HG03039 (cell line): Measurements from ENCODE around the gene IRF2.
A peak's percentile ranks its signal among the peaks of the same experiment; 100 is the strongest.

ENCODE experiments used
- ATAC-seq: cut with Tn5 transposase; IDR thresholded peaks from one replicate; pipeline ENCODE4 v1.9.1; 2021; ENCODE audit warnings: mild to moderate bottlenecking, moderate library complexity; ENCODE audit not compliant: unreplicated experiment

Gene IRF2

GRCh38 chr4:184474263-184475095 is at the start of gene IRF2:
TSS of gene IRF2 (minus strand) at chr4:184474550. CDS start at chr4:184429064, 45,486 bp downstream.
- peak; percentile 60 for ATAC-seq

- no peak for ATAC-seq
These were observed 41.3 kb upstream of the IRF2 start for GRCh38 chr4:184515606-184516005.

GRCh38 chr4:184514121-184514988 is 40.0 kb upstream of the IRF2 start:
- peak; percentile 92 for ATAC-seq

- peak; percentile 7 for ATAC-seq
These were observed 39.4 kb upstream of the IRF2 start for GRCh38 chr4:184513802-184514120.

- ATAC-seq, result no peak
These were observed 36.8 kb upstream of the IRF2 start for GRCh38 chr4:184511156-184511555.

- no peak for ATAC-seq
These were observed 36.1 kb upstream of the IRF2 start for GRCh38 chr4:184510401-184510800.

DNA sequence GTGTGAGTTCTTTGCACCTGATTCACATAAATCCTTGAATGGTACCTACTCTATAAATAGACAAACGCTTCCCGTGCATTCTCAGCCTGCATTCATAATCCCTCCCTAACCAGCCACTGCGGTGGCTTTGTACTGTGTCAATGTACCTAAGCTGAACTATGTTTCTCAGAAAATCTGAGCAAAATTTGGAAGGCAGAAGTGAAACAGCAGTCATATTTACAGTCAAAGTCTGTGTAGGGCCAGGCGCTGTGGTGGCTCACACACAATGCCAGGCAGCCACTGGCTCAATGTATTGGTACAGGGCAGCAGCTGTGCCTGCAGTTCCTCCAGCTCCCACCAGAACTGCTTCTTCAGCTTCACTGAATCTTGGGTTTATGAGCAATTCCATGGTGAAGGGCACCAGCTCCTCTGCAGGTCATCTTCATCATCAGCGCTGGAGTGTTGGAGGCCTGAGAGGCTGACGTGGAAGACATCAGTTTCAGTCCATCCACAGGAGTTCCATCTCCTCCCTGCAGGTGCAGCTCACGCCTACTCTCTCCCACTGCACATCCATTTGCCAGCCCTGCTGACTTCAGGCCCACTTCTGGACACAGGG is 32.3 kb upstream of the IRF2 start:
- ATAC-seq, result peak; percentile 90

GRCh38 chr4:184504385-184504784 is 30.0 kb upstream of the IRF2 start:
- ATAC-seq, result no peak

- no peak for ATAC-seq
These were observed 29.5 kb upstream of the IRF2 start for GRCh38 chr4:184503869-184504300.

GRCh38 chr4:184500748-184501589 is 26.6 kb upstream of the IRF2 start:
- ATAC-seq, result no peak

- no peak for ATAC-seq
These were observed 25.6 kb upstream of the IRF2 start for GRCh38 chr4:184499996-184500395.

GRCh38 chr4:184498598-184498997 is 24.2 kb upstream of the IRF2 start:
- ATAC-seq, result no peak

- no peak for ATAC-seq
These were observed 15.4 kb upstream of the IRF2 start for GRCh38 chr4:184489771-184490170.

- no peak for ATAC-seq
These were observed 13.2 kb upstream of the IRF2 start for GRCh38 chr4:184487503-184487902.

DNA sequence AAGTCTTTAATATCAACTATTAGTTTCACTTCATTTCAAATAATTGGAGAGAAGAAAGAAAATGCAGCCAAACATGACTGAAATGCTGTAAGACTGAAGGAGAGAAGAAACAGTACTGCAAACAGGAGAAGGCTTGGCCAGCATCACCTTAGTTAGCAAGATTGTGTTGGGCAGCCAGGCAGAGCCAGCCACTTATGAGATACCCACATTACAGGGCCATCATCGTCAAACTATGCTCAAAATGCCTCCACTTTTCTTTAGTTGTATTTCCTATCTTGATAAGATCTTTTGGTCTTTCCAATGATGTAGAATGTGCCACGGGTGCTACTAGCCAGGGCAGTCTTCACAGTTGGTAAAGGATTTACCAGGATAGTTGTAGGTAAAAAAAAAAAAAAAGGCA is 10.9 kb upstream of the IRF2 start:
- ATAC-seq, result no peak

DNA sequence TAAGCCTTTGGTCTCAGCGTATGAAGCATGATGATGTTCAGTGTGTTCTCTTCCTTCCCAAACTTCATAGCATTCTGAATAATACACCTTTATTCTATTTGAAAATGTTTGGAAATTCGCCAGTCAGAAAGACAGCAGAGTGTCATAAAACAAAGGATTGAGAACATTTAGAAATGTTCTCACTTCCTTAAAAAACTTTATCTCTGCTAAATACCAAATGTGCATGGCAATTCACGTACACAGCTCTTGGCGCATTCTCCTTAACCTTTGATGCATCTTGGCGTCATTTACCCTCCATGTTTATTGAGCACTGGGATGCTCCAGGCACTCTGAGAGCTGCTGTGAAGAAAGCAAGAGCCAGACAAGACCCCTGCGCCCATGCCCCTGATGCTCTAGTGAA is 7.2 kb upstream of the IRF2 start:
- no peak for ATAC-seq

GRCh38 chr4:184479516-184479950 is 5.2 kb upstream of the IRF2 start:
- no peak for ATAC-seq

- no peak for ATAC-seq
These were observed 3.0 kb upstream of the IRF2 start for GRCh38 chr4:184477201-184477999.

DNA sequence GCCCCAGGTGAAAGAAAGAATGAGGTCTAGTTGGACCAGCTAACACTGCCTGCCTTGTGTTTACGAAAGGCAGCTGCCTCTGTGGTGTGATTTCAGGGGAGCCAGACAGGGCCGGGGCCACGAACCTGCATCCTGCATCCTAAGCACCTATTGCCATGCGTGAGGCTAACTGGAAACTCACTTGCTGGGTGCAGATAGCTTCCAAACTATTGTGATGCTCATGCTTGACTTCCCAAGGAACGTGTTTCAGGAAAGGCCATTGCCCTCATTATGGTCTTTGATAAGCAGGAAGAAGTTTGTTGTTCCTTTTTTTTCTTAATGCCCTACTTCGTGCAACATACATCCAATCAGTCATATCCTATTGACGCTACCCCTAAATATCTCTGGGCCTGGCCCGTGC is 2.3 kb upstream of the IRF2 start:
- no peak for ATAC-seq

DNA sequence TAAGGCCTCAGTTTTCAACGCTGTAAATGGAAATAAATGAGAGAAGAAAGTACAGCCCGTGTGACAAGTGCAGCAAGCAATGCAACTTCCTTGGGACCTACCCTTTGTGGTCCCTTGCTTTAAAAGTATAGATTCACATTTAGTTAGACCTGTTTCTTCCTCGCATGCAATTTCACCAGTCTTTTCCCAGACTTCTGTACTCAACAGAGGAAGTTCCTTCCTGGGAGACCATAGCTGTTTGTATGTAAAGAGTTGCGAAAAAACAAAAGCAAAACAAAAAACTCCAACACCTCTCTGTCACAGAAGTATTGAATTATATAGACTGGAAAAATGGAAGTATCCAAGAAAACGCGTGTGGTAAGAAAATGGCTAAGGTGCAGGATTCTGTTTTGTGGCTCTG is 1.1 kb upstream of the IRF2 start:
- no peak for ATAC-seq
